HG03095 (cell line): ENCODE results near the gene ABCA6.
"Not testable (repeated sequence)": the region's sequence is repeated elsewhere in the genome, so short reads cannot be mapped to it uniquely, and the experiment has no call there.

Experiments used
- ATAC-seq: cut with Tn5 transposase; IDR thresholded peaks from one replicate; pipeline ENCODE4 v1.9.1; 2021; ENCODE audit warnings: moderate library complexity; ENCODE audit not compliant: unreplicated experiment

The ABCA6 gene

DNA sequence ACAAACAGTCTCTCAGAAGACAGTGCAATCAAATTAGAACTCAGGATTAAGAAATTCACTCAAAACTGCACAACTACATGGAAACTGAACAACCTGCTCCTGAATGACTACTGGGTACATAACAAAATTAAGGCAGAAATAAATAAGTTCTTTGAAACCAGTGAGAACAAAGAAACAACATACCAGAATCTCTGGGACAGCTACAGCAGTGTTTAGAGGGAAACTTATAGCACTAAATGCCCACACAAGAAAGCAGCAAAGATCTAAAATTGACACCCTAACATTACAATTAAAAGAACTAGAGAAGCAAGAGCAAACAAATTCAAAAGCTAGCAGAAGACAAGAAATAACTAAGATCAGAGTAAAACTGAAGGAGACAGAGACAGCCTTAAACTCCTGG lies 68.3 kb downstream of the ABCA6 start:
- not testable (repeated sequence) for ATAC-seq

DNA sequence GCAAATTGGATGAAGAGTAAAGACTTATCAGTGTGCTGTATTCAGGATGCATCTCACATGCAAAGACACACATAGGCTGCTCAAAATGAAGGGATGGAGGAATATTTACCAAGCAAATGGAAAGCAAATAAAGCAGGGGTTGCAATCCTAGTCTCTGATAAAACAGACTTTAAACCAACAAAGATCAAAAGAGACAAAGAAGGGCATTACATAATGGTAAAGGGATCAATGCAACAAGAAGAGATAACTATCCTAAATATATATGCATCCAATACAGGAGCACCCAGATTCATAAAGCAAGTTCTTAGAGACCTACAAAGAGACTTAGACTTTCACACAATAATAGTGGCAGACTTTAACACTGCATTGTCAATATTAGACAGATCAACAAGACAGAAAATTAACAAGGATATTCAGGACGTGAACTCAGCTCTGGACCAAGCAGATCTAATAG lies 68.9 kb downstream of the ABCA6 start:
- not testable (repeated sequence) for ATAC-seq

DNA sequence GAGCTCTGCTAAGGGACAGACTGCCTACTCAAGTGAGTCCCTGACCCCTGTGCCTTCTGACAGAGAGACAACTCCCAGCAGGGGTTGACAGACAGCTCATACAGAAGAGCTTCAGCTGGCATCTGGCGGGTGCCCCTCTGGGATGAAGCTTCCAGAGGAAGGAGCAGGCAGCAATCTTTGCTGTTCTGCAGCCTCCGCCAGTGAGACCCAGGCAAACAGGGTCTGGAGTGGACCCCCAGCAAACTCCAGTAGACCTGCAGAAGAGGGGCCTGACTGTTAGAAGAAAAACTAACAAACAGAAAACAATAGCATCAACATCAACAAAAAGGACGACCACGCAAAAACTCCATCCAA lies 70.5 kb downstream of the ABCA6 start:
- ATAC-seq, result not testable (repeated sequence)

DNA sequence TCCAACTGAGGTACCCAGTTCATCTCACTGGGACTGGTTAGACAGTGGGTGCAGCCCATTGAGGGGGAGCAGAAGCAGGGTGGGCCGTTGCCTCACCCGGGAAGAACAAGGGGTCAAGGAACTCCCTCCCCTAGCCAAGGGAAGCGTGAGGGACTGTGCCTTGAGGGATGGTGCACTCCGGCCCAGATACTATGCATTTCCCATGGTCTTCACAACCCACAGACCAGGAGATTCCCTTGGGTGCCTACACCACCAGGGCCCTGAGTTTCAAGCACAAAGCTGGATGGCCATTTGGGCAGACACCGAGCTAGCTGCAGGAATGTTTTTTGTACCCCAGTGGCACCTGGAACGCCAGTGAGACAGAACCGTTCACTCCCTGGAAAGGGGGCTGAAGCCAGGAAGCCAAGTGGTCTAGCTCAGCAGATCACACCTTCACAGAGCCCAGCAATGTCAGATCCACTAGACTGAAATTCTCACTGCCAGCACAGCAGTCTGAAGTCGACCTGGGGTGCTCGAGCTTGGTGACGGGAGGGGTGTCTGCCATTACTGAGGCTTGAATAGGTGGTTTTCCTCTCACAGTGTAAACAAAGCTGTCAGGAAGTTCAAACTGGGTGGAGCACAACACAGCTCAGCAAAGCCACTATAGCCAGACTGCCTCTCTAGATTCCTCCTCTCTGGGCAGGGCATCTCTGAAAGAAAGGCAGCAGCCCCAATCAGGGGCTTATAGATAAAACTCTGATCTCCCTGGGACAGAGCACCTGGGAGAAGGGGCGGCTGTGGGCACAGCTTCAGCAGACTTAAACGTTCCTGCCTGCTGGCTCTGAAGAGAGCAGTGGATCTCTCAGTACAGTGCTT lies 71.1 kb downstream of the ABCA6 start:
- not testable (repeated sequence) for ATAC-seq

DNA sequence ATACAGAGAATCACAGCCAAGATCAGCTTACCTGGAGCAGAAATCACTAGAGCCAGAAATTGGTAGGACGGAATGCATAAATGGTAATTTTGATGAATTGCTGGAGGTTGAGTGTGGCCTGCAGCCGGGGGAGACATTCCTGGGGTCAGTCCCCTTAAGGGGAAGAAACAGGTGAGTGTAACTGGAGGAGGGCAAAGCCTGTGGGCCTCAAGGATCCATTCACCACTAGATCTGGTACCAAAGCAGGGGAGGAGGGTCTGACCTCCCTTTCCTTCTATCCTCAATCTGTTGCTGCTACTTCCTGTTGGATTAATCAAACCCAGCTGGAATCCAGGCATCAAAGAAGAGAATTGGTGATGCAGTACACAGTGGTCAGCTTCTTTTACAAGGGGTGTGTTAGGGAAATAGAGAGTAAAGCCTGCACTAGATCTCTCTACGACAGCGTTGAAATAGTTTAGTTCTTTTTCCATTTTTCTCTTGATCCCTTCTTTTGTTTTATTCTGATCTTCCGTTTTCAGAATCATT lies 72.4 kb downstream of the ABCA6 start:
- no peak for ATAC-seq

DNA sequence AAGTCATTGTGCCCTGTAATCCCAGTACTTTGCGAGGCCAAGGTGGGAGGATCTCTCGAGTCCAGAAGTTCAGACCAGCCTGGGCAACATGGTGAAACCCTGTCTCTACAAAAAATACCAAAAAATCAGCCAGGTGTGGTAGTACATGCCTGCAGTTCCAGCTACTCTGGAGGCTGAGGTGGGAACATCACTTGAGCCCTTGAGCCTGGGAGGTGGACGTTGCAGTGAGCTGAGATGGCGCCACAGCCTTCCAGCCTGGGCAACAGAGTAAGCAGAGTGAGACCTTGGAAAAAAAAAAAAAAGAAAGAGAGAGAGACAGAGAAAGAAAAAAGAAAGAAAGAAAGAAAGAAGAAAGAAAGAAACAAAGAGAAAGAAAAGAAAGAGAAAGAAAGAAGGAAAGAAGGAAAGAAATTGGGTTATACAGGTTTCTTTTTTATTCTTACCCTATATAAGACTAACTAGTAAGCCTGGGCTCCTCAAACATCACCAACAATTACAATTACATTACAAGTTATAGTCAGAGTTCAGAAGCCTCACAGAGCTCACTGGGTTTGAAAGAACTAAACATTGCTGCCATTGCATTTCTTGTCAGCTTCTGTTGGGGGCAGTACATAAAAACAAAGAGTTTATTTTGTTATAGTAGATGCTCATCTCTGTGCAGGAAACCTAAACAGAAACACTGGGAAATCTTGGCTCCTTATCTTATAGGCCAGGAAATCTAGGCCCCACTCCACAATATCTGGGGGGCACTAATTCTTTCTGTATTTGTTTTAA lies 74.2 kb downstream of the ABCA6 start:
- no peak for ATAC-seq

DNA sequence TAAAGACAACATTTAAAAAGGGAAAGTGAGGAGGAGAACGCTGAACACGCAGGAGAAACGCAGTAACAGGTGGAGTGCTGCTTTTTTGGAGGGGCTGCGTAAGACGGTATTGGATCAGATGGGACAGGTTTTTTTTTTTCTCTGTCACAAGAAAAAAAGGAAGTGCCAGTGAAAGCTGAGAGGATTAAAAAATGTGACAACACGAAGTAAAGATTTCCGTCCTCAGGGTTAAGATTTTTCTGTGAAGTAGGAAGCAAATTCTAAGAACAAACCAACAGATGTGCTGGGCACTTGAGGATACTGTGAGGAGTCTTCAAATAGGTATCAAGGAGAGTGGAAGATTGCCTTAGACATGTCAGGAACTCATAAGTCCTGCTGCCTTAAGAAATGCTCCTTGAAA lies 75.2 kb downstream of the ABCA6 start:
- ATAC-seq, result no peak

DNA sequence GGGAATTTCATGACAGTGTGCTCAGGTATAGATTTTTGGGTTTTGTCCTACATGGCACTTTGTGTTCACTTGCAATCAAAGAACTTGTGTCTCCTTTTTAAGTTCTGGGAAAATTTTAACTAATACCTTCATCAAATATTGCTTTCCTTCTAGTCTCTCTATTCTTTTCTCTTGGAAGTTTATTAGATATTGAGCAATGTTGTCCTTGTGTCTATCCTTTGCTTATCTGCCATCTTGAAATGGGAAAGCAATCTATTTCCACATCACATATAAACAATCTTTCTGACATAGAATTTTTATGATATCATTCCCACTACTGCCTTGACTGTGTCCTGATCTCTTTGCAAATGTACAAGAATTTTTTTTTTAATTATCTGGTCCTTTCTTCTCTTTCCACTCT lies 76.6 kb downstream of the ABCA6 start:
- ATAC-seq, result no peak

DNA sequence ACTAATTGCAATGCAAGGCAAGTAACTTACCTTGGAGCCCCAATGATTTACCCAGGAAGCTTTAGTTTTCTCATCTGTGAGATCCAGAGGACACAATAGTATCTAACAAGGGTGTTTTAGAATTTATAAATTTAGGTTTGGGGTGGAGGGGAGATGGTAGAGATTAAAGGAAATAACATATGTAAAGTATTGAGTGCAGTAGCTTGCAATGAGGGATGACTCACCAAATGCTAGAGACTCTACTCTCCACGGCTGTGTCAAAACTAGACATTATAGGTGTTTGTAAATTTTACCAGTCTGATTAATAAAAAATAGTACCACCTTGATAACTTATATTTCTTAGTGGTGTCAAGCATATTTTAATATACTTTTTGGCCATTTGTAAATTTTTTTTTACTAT lies 77.2 kb downstream of the ABCA6 start:
- ATAC-seq, result no peak

DNA sequence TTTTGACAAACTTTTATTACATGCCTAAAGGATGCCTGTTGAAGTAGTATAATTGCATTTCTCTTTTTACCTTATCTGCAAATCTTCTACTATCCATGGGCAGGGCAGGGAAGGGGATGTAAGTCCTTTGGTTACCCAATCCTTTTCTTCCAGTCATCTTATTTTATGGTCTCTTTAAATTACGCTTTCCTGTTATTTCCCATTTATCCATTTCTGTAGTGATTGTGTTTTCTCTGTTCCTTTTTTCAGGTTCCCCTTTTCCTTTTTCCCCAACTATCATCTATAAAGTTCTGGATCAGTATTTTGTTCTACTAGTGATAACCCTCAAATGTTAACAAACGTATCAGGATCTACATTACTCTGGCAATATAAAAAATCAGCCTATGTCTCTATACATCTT lies 77.7 kb downstream of the ABCA6 start:
- ATAC-seq, result no peak

DNA sequence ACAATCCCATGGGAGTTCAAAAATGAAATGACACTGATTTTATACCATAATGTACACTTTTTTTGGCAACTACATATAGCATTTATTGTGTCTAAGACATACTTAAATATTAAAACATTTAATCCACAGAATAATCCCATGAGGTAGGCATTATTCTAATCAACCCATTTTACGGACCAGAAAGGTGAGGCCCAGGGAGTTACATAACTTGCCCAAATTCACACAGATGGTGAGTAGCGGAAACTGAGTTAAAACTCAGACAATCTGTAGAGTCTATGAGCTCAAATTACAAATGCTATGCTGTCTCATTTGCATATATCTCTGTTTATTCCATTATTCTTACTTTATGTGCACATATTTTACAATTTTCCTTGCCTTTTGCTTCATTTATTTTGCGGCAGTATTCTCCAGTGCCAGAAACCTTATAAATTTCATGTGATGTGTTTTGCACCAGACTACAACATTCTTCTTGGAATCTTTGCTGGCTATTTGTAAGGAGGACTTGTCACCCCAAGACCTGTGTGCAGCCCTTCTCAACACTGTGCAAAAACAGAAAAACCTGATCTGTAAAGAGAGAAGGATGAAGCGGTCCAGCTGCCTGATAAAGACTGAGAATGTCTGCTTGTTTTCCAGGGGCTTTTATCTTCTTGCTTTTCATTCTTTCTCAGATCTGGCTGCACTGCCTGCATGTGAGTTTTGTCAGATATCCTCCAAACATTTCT lies 78.7 kb downstream of the ABCA6 start:
- no peak for ATAC-seq

DNA sequence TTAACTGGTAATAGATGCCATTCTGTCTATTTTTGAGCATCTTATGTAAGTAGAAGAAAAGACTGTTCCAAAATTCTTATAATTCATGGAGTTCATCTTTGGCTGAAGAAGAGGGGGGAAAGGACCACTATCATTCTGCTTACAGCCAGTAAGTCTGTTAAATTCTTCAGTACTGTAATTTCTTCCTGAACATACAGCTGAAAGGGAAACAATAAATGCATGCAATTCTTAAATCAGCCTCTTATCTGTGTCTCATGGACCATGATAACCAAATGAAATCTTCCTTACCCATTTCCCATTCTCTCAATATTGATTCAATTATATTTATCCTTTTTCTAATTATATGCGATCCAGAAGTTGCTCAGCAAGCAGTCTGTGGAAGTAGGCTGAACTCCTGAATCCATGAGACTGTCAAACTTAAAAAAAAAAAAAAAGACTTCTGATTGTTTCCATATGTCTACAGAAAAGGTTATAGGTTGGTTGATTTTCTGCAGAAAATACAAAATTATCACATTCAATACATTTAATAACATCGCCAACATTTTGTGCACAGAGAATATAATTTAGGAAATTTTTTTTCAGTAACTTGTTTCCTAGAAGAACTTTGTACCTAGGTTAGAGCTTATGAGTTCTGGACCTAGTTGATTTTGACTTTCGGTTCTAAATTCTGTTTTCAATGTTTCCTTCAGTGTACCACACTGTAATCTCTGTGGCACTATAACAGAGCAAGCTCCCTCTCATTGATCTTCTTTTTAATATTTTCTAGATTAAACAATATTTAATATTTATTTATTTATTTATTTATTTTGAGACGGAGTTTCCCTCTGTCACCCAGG lies 79.8 kb downstream of the ABCA6 start:
- ATAC-seq, result no peak

DNA sequence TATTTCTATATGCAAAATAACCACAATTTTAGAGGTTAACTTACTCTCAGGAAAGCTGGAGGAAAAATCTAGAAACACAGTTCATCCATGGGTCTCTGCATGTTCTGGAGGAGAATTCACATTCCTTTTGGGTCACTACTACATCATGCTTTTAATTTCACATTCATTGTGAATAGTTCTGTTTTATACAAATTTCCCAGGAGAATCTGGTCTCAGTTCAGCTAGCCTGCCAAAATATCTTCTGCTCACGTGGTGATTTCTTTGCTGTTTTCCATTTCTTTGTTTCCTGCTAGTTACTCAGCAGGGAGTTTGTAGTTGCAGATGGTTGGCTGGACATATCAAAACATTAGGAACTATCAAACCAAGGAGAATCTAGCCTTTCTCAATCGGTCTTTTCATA lies 80.9 kb downstream of the ABCA6 start, which contains the start of gene ABCA9:
Gene ABCA9, minus strand, starts transcription at position 106 of the 400 bp plus-strand sequence. CDS start 9,801 bp downstream, outside the sequence.
- ATAC-seq, result no peak

DNA sequence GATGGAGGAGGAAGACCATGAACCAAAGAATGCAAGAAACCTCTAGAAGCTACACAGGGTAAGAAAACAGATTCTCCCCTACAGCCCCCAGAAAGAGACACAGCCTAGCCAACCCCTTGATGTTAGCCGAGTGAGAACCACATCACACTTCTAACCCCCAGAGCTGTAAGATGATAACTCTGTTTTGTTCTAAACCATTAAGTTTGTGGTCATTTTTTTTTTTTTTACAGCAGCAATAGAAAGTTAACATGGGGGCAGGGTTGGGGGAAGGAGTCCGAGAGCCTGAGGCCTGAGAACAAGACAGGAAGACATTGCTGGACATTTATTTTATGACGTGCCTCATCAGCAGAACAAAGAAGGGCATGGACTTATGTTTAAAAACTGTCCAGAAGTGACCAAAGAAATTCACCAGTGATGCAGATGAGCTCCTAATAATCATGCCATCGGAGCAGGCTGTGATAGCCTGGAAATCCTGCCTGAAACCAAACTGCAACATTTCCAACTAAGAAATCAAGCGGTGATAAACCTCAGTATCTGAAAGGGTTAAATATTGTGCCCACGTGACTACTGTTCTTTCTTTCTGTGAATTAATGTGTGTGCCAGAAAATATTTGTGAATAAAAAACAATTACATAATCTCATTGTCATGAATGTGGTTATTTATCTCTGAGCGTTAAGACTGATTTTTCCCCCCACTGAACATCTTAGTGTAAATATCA lies 82.1 kb downstream of the ABCA6 start:
- ATAC-seq, result no peak

DNA sequence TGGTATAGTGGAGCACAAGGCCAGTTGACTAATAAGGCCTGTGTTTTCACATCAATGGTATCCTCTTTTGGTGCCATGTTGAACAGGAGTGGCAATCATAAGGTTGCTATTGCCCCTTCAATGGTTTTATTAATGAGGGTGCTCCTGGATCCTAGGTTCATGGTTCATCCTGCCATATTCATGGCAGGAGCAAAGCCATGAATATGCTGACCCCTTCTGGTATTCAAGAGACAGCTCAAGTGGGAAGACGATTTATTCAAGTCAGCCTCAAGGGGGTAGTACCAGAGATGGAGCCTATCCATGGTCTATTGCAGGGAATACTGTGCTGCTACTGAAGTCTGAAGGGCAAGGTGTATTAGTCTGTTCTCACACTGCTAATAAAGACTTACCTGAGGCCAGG lies 83.5 kb downstream of the ABCA6 start:
- no peak for ATAC-seq

DNA sequence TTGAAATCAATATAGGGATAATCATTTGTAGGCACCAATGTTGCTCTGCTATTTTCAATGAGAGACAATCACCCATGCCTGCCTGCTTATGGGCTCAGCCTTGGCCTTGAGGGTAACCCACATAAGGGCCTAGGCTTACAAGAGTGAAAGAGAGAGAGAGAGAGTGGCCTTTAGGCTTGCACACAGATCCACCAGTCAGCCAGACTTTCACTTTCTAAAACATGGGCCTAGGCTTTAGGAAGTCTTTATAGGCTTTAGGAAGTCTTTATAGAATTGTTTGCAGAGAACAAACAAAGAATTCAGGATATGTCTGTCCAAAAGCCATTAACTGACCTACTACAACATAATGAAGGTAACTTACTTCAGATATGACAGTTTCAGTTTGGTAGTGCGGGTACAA lies 84.4 kb downstream of the ABCA6 start:
- ATAC-seq, result no peak

DNA sequence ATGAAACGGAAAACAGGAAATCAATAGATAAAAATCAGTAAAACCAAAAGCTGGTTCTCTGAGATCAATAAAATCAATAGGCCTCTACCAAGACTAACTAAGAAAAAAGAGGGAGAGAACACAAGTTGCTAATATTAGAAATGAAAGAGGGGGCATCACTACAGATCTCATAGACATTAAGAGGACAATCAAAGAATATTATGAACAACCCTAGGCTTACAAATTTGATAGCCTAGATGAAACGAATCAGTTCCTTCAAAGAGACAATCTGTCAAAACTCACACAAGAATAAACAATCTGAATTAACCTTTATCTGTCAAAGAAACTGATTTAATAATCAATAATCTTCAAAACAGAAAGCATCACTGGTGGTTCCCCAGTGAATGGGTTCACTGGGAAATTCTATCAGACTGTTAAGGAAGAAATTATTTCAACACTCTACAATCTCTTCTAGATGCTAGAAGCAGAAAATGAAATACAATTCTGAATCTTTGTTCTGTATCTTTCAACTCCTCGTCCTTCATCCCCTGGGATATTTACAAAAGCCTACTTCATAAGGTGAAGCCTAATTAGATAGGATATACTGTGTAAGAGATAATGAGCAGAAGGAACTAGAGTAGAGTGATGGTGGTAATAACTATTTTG lies 85.4 kb downstream of the ABCA6 start:
- ATAC-seq, result no peak

DNA sequence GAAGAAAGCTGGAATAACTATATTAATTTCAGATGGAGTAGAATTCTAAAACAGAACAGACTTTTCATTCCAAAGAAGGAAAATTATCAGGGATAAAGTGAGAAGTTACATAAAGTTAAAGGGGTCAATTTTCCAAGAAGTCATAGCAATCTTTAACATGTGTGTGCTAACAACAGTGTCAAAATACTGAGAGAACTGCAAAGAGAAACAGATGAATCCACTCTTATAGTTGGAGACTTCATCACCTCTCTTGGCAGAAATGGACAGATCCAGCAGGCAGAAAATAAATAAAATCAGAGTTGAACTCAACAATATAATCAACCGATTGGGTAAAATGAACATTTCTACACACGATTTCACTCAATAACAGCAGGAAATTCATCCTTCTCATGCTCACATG lies 86.4 kb downstream of the ABCA6 start:
- ATAC-seq, result no peak
